ENCODE results near the gene NOTCH2NLA.
"Not testable (repeated sequence)": the region's sequence is repeated elsewhere in the genome, so short reads cannot be mapped to it uniquely, and the experiment has no call there.

GRCh38 chr1:146260006-146260730, 31.3 kb upstream of the NOTCH2NLA start:
- TF ChIP-seq ZNF565 (CRISPR knock-in tag; conservative IDR thresholded peaks at IDR 0.05; ENCODE audit: low read depth); TOX (CRISPR knock-in tag; IDR thresholded peaks at IDR 0.05; ENCODE audit: borderline replicate concordance); RARB (CRISPR knock-in tag; IDR thresholded peaks at IDR 0.05); PPARA (CRISPR knock-in tag; IDR thresholded peaks at IDR 0.05; ENCODE audit: borderline replicate concordance); CSDC2 (CRISPR knock-in tag; IDR thresholded peaks at IDR 0.05); POU6F1 (CRISPR knock-in tag; IDR thresholded peaks at IDR 0.05; ENCODE audit: borderline replicate concordance, low read depth); PATZ1 (CRISPR knock-in tag; IDR thresholded peaks at IDR 0.05; ENCODE audit: borderline replicate concordance); ZFP3 (CRISPR knock-in tag; IDR thresholded peaks at IDR 0.05); ARNTL (CRISPR knock-in tag; IDR thresholded peaks at IDR 0.05; ENCODE audit: borderline replicate concordance, low read depth); TSHZ2 (CRISPR knock-in tag; IDR thresholded peaks at IDR 0.05); ZFP30 (CRISPR knock-in tag; IDR thresholded peaks at IDR 0.05); CSRNP3 (CRISPR knock-in tag; IDR thresholded peaks at IDR 0.05); ISL1 (CRISPR knock-in tag; IDR thresholded peaks at IDR 0.05): not testable (repeated sequence)
